PFSK-1 (cell line): ENCODE measurements around the gene LDLRAD4.

Source experiments
- FOXP2 ChIP-seq: optimal IDR thresholded peaks from 2 replicates; pipeline ENCODE3; 2011; ENCODE audit warnings: borderline replicate concordance, control low read depth, inconsistent platforms; ENCODE audit not compliant: insufficient read depth; ENCODE audit errors: extremely low read length, extremely low read depth
- SIN3A ChIP-seq: IDR thresholded peaks from 2 replicates; pipeline ENCODE4 v1.6.1; 2012; ENCODE audit warnings: mild to moderate bottlenecking, low read length, moderate library complexity, borderline replicate concordance; ENCODE audit not compliant: insufficient read depth
- TAF1 ChIP-seq: IDR thresholded peaks from 2 replicates; pipeline ENCODE4 v1.6.1; 2012; ENCODE audit warnings: low read length, control low read depth, borderline replicate concordance; ENCODE audit not compliant: insufficient read depth

DNA sequence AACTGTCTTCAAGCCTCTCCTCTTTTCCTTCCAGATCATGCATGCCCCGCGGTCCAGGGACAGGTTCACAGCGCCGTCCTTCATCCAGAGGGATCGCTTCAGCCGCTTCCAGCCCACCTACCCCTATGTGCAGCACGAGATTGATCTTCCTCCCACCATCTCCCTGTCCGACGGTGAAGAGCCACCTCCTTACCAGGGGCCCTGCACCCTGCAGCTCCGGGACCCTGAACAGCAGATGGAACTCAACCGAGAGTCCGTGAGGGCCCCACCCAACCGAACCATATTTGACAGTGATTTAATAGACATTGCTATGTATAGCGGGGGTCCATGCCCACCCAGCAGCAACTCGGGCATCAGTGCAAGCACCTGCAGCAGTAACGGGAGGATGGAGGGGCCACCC lies 426.5 kb downstream of the LDLRAD4 start:
- TF ChIP-seq TAF1 (no peak), FOXP2 (no peak), SIN3A (no peak)
